GM19397 (cell line): ENCODE results near the gene SOCS7.

Source experiments
- ATAC-seq: cut with Tn5 transposase; IDR thresholded peaks from one replicate; pipeline ENCODE4 v1.9.1; 2021; ENCODE audit warnings: mild to moderate bottlenecking, moderate library complexity; ENCODE audit not compliant: unreplicated experiment

SOCS7 gene

DNA sequence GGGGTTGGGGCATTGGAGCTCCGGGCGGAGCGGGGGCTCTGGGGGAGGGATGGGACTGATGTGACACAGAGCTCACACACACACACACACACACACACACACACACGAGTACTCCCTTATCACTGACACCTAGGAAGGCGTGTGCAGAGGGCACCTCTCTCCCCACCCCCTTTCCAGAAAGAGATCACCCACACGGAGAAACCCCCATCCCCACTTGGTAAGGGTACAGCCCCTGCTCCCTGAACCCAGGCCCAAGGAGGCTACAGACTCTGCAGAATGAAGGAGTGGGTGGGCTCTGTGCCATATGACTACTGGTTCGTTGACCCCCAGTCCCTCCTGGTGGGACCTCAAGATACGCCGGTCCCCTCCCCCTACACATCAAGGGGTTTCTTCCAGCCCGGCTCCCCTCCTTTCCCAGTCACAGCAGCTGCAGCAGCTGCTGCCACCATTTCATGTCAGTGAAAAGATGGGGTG is 67.9 kb downstream of the SOCS7 start:
- ATAC-seq: no peak

DNA sequence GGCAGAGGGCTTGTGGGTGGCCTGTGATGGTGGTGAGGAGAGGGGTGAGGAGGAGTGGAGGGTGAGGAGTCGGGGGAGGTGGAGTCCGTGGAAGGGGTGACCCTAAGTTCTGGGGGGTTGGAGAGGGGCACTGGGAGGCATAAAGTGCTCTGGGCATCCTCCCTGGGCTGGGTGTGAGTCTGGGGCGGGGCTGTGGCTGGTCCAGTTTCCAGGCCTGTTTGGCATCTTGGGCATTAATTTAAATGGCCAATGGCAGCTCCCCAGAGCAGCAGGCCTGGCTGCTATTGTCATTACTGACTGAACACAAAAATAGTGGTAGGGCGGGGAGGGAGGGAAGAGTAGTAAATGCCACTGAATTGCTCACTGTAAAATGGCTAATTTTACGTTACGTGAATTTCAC is 68.9 kb downstream of the SOCS7 start:
- ATAC-seq: no peak

DNA sequence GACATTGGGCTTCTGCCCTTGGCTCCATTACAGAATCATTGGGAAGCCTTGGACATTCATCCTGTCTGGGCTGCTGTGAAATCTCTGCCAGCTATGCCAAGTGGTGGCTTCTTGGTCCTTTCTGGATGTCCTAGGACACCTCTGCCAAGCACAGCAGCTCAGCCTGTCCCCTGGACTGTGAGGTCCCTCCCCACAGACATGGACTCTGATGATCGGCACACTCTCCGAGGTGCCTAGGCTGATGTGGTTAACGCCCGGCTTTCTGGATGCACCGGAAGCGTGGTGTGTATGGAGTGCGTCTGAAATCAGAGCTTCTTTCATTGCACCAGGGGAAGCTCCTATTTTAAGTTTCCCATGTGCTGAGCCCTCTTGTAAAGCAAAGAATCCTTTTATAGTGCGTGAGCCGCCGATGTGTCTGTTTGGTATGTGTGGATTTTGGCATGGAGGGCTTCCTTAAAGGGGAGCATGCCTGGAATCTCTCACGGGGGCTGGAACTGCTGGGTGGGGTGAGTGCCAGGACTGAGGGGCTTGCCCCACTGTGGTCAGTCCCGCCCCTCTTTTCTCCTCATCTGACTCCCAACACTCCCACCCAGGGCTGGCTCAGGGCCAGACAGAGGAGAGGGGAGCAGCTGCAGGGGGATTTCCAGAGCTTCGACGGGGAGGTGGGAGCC is 69.7 kb downstream of the SOCS7 start:
- no peak for ATAC-seq

DNA sequence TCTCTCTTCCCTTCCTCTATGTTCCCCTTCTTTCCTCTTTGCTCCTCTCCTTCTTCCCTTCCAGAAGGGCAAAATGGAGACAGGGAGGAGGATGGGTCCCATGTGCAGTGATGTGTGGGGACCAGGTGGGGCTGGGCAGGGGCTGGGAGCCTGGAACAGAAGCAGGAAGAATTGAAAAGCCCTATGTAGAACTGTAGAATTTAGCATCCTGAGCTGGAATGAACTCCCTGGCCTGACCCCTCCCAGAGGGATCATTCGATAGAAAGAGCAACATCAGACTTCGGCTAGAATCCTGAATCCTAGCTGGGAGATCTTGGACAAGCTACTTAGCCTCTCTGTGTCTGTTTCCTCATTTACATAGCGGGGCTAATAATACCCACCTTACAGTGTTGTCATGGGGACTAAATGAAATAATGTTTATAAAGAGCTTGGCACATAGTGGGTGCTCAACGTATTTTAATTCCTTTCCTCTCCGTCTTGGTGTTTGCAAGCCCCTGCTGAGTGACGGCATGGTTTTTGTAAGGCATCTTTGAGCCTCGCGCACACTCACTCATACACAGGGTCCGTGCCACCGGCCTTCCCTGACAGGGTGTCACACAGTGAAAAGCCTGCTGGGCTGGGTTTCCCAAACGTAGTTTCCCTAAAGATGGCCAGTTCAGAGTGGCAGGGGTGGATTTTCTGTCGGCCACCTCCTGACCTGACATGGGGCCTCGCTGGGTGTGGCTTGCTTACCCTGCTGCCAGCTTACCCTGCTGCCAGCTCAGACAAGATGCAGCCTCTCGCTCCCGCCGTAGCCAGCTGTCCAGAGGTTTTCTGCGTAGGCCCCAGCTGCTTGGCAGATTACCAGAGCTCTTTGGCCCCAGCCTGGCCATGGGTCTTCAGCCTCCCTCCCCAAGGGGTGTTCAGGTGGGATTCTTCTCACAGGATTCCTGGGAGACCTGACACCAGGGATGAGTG is 70.5 kb downstream of the SOCS7 start:
- ATAC-seq: no peak

DNA sequence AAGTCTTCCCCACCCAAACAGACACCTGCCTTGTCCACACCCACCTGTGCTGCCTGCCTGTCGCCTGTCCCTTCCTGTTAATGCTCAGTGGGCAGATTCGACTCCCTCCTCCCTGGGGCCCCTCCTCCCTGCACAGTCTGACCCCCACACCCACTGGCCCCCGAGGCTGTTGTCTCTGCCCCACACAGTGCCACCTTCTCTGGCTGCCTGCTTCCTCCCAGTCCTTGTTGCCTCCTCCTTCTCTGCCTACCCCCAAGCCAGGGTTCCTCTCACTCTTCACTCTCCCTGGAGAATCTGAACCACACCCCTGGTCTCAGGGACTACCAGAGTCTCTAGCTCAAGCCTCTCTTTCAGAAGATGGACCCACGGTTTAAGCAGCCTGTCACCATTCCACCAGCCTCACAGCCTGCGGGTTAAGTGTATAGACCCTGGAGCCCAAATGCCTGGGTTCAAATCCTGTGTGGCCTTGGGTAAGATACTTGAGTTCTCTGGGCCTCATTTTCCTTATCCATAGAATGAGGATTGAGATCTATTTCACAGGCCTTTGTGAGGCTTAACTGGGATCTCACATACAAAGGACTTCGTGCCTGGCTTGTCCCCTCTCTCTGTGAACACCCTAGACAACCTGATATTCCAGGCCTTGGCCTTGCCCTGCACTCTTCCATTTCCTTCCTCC is 72.8 kb downstream of the SOCS7 start:
- no peak for ATAC-seq

DNA sequence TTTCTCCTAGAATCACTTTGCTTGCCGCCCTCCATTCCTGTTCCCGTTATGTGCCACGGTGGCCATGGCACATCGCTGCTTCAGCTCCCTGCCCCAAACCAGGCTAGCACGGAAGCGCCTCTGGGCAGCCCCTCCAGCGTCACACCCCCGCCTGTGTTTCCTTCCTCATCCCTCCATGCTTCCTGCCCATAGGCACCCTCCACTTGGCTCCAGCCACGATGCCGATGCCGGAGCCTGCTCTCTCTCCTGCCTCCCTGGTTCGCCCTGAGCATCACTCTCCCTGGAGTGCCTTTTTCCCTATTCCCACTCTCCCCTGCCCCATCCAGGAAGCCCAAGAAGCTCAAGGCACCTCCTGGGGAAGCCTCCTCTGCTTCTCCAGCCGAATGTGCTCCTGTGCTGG is 73.4 kb downstream of the SOCS7 start:
- ATAC-seq: no peak

DNA sequence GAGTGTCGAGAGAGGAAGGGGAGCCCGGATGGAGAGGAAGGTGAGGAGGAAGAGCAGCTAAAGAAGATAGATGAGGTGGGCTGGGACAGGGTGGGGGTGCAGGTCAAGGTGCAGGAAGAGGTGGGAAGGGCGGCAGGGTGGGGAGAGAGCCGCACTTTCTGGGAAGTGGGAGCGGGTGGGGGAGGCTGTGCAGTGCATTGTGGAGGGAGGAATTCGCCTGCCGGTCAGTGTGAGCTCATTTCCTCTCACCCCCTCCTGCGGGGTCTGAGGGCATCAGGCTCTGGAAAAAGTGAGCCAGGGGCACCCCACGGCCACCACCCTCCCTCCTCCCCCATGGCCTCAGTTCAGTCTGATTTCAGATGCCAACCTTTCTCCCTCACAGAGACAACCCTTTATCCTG is 74.1 kb downstream of the SOCS7 start:
- no peak for ATAC-seq

DNA sequence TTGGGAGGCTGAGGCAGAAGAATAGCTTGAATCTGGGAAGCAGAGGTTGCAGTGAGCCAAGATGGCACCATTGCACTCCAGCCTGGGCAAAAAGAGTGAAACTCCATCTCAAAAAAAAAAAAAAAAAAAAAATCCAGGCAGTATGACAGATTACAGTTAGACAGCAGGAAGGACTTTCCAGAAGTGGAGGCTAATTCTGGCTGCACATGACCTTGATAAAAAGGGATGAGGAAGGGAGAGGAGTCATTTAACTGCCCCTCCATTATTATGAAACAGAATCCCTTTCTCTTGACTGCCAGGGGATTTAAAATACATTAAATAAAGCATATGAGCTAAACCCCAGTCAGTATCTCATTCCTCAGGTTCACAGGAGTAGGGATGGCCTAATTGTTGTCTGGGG is 74.8 kb downstream of the SOCS7 start:
- ATAC-seq: no peak

DNA sequence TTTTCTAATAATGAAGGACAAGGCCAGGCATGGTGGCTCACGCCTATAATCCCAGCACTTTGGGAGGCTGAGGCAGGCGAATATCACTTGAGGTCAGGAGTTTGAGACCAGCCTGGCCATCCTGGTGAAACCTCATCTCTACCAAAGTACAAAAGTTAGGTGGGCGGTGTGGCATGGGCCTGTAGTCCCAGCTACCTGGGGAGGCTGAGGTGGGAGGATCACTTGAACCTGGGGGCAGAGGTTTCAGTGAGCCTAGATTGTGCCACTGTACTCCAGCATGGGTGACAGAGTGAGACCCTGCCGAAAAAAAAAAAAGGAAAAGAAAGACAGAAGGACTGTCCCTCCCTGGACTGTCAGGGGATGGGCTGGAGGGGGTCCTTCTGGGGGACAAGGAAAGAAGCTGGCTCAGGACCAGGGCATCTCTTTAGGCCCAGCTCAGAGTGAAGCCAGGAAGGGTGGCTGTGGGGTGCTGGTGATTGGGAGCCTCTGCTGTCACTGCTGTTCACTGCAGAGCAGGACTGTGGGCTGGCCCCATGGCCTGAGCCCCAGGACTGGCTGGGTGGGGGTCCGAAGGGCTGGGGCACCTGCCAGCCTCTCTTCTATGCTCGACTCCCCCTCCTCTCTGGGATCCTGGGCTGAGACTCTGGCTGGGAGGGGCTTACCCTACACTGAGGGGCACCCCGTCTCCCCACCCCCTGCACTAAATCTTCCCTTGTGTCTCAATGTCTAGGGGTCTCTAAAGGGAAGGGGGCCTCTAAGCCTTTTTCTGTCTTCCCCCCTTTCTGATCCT is 75.7 kb downstream of the SOCS7 start:
- no peak for ATAC-seq

DNA sequence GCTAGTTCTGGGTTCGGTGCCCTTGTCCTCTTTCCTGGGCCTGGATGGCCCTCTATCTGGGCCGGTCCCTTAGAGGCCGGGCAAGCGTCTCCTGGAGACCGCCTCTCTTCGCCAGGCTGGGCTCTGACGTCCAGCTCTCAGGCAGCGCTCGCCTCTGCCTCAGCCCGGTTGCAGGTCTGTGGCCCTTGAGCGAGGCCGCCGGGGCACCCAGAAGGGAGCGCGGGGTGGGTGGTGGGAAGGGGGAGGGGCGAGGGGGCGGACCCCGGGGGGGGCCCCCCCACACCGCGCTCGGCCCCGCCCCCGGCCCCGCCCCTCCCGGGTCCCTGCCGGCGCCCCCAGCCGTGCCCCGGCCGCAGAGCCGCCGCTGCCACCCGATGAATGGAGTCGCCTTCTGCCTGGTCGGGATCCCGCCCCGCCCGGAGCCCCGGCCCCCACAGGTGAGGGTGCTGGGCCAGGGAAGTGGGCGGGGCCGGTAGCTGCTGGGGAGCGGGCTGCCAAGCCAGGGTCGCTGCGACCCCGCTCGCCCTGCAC is 76.5 kb downstream of the SOCS7 start, which contains the start of gene ARHGAP23:
Gene ARHGAP23 (plus strand): TSS at position 353 of the 531 bp plus-strand sequence. CDS start 22 bp downstream, at position 375.
- no peak for ATAC-seq

DNA sequence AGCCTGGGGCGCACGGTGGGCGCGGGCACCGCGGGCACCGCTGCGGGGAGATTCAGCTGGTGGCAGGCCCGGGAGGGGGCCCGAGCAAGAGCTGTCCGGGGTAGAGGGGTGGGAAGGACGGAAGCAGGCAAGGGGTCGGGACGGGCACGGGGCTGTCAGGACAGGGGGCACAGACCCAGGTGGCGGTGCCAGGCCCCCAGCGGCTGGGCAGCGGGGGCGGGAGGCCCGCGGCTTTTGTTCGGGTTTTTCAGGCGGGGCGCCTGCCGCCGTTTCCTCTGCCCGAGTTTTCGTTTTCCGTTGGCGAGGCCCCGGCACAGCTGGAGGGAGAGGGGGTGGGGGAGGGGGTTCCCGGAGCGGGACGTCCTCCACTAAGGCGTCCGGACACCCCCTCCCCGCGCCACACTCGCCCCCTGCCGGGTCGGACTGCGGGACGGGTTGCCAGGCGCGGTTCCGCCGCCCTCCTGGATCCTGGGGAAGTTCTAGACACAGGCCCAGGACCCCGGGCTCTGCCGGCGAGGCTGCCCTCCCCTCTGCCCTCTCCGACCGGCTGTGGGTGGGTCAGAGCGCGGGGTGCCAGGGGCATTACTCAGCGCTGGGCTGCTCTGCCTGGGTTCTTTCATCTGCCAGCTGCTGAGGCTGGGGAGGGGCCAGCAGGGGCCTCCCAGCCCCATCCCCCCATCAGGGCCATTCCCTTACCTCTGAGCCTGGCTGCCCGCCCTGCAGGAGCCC is 77.2 kb downstream of the SOCS7 start:
- ATAC-seq: no peak

DNA sequence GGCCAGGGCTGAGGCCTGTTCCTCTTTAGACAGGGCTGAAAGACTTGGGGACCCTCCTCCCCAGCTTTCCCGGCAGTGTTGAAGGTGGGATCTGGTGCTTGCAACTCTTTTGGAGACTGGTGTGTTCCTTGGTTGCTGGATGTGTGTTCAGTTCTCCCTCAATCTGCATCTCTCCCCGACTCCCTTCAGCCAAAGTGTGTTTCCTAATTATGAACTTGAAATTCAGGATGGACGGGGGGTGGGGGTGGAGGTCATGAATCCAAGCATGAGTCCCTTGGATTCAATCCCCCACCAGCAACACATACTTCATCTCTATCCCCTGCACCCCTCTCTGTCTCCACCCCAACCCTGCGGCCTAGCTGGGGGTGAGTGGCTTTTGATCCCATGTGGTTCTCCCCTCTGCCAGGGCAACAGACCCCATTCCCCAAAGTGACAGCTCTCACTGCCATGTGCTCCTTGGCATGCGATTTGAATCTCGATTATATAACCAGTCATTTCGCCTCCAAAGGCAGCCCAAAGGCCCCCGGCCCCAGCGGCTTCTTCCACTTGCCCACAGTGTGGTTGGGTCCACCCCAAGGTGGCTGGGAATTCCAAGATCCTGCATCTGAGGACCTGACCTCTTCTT is 77.9 kb downstream of the SOCS7 start:
- no peak for ATAC-seq

DNA sequence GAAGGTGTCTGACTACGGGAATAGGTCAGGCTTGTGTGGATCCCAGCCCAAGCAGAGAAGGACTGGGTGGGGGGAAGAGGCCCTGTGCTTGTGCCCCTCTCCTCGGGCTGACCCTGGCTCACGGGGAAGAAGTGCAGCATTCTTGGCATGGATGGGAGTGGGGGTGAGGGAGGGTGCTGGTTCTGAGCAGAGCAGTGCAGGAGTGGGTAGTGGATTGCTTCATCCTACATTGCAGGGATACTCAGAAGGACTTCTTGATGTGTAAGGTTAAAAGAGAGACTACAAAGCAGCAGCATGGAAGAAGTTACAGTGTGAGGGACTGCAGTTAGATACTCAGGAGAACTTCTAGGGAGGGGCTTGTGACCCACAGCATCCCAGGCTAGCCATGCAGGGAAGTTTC is 78.7 kb downstream of the SOCS7 start:
- no peak for ATAC-seq

DNA sequence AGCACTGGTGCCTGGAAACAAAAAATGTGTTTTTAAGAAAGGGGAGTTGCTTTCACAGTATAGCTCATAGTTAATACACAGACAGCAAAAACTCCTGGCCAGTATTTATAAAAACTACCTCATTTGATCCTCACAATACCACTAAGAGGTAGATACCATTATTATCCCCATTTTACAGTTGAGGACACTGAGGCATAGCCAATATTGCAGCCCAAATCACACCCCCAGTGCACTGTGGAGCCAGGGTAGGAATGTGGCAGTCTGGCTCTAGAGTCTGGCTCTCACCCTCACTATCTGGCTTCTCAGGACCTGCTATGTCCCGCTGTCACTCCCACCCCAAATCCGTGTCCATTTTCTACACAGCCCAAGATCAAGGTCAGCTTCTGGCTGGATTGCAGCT is 79.2 kb downstream of the SOCS7 start:
- ATAC-seq: no peak

DNA sequence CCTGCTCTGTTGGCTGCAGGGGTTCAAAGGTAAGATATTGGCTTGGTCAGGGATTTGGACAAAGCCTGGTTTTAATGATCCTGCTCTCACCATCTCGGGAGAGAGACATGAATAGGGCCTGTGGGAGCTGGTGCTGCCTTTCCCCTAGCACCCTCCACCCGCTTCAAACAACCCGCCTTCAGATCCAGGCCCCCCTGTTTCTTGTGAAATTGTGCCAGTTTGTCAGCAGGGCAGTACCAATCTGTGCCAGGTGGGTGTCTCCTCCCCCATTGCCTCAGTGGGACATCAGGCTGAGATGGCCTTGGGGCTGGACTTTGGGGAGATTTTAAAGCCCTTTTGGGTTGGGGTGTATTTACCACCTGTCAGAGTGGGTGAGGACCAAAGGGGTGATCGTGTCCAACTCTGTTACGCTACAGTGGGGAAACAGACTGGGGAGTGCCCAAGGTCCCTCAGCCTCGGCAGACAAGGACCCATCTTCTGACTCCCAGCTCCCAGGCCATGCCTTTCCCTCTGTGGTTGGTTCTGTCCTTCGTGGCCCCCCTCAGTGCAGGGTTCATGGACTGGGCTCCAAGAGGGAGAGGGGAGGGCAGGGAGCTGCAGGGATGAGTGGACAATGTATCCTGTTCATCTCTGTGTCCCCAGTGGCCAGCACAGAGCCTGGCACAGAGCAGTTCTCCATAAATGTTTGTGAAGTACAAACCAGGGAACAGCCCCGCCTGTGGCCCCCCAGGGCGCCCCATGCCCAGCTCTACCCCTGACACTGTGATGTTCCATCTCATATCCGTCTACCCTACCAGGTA is 79.9 kb downstream of the SOCS7 start:
- no peak for ATAC-seq

DNA sequence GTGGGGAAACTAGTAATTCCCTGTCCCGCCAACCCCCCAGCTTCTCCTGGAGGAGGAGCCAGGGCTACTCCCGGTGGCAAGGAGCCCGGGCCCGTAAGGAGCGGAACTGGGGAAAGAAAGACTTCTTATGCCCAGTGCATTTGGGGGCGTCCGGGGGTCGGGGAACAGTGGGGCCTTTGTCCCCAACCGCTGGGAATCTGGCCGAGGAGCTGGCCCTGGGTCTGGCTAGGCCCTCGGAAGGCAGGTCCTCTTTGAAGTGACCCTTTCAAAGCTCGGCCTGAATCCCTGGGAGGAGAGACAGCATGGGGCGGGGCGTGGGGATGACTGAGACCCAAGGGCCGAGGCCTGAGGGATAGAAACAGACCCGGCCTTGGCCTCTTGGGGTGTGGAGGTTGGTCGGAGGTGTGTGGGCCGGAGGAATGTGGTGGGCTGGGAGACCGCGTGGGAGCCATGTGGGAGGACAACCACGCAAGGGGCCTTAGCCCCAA is 82.6 kb downstream of the SOCS7 start:
- ATAC-seq: no peak

DNA sequence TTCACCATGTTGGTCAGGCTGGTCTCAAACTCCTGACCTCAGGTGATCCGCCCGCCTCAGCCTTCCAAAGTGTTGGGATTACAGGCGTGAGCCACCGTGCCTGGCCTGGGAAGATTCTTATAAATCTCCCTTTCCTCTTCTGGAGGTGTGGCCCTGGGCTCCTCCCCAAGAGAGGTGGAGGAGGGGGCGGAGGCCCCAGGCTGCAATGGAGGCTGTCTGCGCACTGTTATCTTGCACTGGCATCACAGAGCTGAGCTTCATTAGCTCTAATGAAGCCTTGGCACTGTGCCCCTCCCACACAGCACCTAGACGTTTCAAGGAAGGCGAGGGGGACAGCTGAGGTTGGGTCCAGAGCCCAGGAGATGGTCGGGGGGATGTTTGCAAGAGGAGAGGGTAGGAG is 84.2 kb downstream of the SOCS7 start:
- ATAC-seq: no peak

DNA sequence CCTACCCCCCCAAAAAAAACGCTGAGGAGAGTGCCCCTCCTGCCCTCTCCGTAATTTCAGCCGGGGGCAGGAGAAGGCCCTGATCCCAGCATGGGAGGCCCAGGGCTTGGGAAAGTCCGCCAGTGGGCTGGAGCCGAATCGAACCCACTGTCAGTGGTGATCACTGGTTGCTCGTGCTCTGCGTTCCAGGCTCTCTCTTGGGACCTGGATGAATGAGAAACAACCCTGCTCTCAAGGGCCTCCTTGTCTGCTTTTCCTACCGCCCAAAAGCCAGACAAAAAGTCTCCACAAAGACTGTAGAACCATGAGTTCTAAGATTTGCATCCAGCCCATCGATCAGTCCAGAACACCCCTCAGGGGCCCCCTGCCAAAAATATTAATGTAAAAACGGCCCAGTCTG is 84.7 kb downstream of the SOCS7 start:
- no peak for ATAC-seq
